ENCODE results near the gene ARHGEF28.

ARHGEF28 gene

GRCh38 chr5:73625944-73626811 lies at the start of gene ARHGEF28:
Gene ARHGEF28 (plus strand): TSS chr5:73626196. CDS start chr5:73684852, 58,656 bp downstream.
- no peak for DNase-seq

DNA sequence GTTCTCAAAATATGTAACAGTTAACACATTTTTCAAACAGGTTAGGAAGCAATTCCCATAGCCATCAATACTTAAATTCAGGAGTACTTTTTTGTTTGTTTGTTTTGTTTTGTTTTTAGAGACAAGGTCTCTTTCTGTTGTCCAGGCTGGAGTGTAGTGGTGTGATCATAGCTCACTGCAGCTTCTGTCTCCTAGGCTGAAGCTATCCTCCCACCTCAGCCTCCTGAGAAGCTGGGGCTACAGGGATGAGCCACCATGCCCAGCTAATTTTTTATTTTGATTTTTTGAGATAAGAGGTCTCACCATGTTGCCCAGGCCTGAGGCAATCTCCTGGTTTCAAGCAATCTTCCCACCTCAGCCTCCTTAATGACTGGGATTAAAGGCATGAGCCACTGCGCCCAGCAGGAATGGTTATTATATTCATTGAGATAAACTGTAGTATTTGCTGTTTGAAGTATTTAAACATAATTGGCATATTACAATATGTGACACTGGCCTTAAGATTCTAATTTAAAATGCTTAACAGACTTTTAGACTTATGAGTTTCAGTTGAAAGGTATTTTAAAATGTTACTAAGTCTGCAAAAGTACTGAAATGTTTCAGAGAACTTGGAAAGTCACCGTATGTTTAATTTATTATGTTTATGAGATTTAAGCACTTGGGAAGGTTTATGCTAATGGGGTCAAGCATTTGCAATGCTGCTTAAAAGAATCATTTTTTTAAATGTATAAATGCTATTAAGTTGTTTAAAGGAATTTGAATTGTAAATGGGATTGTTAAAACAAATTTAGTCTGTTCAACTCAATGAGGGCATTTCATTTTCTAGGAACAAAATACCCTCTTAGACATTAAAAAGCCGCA lies 43.5 kb upstream of the ARHGEF28 start:
- no peak for DNase-seq

GRCh38 chr5:73587923-73588322 lies 38.1 kb upstream of the ARHGEF28 start:
- DNase-seq = no peak

GRCh38 chr5:73591102-73591695 lies 34.8 kb upstream of the ARHGEF28 start:
- DNase-seq = peak; percentile 80

- DNase-seq = no peak
These were observed 34.1 kb upstream of the ARHGEF28 start for GRCh38 chr5:73591698-73592501.

GRCh38 chr5:73592551-73592950 lies 33.4 kb upstream of the ARHGEF28 start:
- DNase-seq = no peak

DNA sequence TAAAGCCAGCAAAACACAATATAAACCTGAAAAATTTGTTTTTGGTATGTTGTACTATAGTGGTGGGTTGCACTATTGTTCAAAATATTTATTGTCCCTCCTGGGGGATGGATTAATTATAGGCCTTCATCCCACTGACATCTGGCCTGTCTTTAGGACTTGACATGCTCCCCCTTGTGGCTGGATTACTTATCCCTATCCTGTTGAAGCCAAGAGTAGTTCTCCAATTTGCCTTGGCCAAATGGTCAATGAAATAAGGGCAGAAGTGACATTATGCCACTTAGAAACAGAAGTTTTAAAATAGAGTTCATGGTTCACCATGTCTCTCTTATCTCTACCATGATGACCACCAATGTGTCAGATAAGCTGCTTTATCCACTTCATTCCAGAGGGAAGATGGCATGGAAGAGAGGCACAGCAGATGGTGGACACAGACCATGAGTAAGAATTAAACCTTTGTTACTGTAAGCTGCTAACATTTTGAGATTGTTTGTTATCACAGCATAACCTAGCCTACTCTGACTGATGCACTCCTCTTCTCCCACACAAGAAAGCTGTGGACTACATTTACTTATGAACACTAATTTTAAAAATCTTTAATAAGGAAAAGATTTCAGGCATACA lies 29.2 kb upstream of the ARHGEF28 start:
- peak; percentile 62 for DNase-seq

- no peak for DNase-seq
These were observed 26.6 kb upstream of the ARHGEF28 start for GRCh38 chr5:73599380-73599779.

GRCh38 chr5:73603998-73604397 lies 22.0 kb upstream of the ARHGEF28 start:
- no peak for DNase-seq

DNA sequence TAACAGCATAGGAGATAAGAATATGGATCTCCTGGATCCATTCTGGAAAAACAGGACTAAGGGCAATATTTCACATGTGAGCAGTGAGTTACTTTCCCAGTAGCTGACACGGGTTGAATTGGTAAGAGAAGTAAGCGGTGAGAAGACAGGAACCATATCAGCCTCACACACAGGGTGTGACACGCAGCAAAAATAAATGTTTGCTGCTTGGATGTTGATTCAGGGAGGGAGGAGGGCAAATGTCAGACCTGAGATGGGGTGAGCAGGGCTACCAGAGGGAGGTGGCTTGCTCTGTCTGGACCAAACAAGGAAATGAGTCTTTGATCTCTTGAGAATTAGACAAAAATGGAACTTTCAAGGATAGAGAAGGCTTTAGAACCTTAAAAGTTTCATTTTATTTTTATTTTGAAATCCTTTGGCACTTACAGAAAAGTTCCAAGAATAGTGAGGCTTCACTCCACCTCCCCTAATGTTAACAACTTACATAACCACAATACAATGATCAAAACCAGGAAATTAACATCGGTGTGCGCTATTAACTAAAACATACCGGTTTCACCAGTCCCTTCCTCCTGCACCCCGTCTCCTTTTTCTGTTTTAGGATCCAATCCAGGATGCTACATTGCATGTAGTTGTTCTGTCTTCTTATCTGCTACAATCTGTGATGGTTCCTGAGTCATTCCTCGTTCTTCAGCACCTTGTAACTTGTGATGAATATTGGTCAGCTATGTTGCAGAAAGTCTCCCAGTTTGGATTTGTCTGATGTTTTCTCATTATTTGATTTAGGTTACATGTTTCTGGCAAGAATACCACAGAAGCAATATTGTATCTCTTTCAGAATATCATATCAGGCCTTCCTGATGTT lies 20.5 kb upstream of the ARHGEF28 start:
- no peak for DNase-seq

- no peak for DNase-seq
These were observed 19.7 kb upstream of the ARHGEF28 start for GRCh38 chr5:73606206-73606753.

DNA sequence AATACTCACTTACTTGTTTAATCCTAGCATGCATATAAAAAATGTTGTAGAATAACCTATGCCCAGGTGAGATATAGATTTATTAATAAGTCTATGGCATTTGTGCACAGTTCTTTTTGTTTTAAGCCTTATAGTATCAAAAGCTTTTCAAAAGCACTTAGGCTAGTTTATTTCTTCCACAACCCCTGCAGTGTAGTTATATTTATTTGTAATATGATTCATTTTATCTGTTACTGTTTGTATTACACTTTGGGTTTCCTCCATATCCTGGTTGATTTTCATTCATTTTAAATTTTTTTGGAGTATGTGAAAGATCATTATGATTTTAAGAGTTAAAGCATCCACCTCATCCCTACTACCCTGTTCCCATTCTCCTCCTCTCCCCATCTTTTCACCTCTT lies 18.8 kb upstream of the ARHGEF28 start:
- DNase-seq = no peak

GRCh38 chr5:73612799-73613198 lies 13.2 kb upstream of the ARHGEF28 start:
- DNase-seq = no peak

DNA sequence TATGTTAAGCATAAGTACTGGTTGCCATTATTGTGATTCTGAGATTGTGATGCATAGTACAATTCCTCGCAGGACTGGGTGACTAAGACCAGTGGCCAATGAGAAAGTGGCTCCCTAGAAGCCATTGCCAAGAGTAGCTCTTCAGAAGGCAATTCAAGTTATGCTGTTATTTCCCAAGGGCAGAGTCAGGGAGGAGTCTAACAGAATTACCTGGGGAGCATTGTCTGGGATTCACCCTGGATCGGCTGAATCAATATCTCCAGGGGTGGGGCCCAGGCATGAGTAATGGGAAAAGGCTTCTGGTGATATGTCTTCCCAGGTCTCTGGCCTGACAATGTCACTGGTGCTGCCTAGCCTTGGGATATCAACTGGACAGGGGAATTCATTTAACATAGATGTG lies 10.9 kb upstream of the ARHGEF28 start:
- no peak for DNase-seq

- no peak for DNase-seq
These were observed 10.0 kb upstream of the ARHGEF28 start for GRCh38 chr5:73615947-73616346.

- DNase-seq = no peak
These were observed 8.3 kb upstream of the ARHGEF28 start for GRCh38 chr5:73617510-73618279.

GRCh38 chr5:73619606-73620333 lies 6.2 kb upstream of the ARHGEF28 start:
- no peak for DNase-seq

GRCh38 chr5:73620334-73620687 lies 5.7 kb upstream of the ARHGEF28 start:
- no peak for DNase-seq

GRCh38 chr5:73623060-73623459 lies 2.9 kb upstream of the ARHGEF28 start:
- DNase-seq = no peak

Measured in OCI-M1 (cell line).